Measurements from ENCODE around the gene TNFRSF25.

The TNFRSF25 gene

DNA sequence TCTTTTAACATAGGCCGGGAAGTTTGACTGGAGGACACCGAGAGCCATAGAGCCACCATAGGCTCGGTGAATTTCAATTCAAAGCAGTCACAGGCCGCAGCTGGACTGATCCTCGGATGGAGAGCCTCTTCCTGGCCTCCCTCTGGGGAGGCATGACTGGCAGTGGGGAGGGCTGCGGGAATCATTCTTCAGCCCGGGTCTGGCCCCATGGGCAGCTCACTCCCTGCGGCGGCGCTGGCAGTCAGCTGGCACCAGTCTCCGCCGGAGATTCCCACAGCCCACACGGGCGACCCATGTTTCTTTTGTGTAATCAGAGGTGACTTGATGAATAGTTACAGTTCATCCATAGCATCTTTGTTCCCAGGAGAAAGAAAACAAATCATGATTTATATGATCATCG lies 30.8 kb downstream of the TNFRSF25 start:
- no peak for TF ChIP-seq POLR2AphosphoS5 (IDR thresholded peaks at IDR 0.05; ENCODE audit: low read depth, low read length)
- TF ChIP-seq TAF1 (IDR thresholded peaks at IDR 0.05; ENCODE audit: borderline replicate concordance, insufficient read depth, low read length): no peak

DNA sequence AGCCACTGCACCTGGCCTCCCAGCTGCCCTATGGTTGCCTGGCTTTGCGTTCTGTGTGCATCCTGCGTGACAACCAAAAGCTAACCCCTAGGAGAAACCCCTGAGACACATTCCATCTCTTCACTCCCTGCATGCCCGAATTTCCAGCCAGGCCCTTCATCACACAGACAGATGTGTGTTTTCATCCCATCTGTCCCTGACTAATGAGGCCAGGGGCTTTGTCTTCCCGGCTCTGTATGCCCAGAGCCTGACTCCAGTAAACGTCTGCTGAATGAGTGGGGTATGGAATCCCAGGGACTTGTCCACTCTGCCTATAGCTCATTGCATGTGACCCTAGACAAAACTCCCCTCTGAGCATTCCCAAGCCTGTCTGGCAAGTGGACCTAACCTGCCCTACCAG lies 31.8 kb downstream of the TNFRSF25 start:
- TF ChIP-seq TAF1 (IDR thresholded peaks at IDR 0.05; ENCODE audit: borderline replicate concordance, insufficient read depth, low read length): no peak
- no peak for TF ChIP-seq SIN3A (IDR thresholded peaks at IDR 0.05; ENCODE audit: borderline replicate concordance, insufficient read depth, low read length)
- no peak for TF ChIP-seq POLR2AphosphoS5 (IDR thresholded peaks at IDR 0.05; ENCODE audit: low read depth, low read length)
- no peak for TF ChIP-seq FOXP2 (optimal IDR thresholded peaks at IDR 0.05; ENCODE audit: borderline replicate concordance, extremely low read depth, extremely low read length, insufficient read depth)
- TF ChIP-seq, protein P1, sequence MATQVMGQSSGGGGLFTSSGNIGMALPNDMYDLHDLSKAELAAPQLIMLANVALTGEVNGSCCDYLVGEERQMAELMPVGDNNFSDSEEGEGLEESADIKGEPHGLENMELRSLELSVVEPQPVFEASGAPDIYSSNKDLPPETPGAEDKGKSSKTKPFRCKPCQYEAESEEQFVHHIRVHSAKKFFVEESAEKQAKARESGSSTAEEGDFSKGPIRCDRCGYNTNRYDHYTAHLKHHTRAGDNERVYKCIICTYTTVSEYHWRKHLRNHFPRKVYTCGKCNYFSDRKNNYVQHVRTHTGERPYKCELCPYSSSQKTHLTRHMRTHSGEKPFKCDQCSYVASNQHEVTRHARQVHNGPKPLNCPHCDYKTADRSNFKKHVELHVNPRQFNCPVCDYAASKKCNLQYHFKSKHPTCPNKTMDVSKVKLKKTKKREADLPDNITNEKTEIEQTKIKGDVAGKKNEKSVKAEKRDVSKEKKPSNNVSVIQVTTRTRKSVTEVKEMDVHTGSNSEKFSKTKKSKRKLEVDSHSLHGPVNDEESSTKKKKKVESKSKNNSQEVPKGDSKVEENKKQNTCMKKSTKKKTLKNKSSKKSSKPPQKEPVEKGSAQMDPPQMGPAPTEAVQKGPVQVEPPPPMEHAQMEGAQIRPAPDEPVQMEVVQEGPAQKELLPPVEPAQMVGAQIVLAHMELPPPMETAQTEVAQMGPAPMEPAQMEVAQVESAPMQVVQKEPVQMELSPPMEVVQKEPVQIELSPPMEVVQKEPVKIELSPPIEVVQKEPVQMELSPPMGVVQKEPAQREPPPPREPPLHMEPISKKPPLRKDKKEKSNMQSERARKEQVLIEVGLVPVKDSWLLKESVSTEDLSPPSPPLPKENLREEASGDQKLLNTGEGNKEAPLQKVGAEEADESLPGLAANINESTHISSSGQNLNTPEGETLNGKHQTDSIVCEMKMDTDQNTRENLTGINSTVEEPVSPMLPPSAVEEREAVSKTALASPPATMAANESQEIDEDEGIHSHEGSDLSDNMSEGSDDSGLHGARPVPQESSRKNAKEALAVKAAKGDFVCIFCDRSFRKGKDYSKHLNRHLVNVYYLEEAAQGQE (IDR thresholded peaks at IDR 0.05; ENCODE audit: insufficient read depth in 1 of 2, low read depth in 2 of 2, low read length in 2 of 2): no peak

DNA sequence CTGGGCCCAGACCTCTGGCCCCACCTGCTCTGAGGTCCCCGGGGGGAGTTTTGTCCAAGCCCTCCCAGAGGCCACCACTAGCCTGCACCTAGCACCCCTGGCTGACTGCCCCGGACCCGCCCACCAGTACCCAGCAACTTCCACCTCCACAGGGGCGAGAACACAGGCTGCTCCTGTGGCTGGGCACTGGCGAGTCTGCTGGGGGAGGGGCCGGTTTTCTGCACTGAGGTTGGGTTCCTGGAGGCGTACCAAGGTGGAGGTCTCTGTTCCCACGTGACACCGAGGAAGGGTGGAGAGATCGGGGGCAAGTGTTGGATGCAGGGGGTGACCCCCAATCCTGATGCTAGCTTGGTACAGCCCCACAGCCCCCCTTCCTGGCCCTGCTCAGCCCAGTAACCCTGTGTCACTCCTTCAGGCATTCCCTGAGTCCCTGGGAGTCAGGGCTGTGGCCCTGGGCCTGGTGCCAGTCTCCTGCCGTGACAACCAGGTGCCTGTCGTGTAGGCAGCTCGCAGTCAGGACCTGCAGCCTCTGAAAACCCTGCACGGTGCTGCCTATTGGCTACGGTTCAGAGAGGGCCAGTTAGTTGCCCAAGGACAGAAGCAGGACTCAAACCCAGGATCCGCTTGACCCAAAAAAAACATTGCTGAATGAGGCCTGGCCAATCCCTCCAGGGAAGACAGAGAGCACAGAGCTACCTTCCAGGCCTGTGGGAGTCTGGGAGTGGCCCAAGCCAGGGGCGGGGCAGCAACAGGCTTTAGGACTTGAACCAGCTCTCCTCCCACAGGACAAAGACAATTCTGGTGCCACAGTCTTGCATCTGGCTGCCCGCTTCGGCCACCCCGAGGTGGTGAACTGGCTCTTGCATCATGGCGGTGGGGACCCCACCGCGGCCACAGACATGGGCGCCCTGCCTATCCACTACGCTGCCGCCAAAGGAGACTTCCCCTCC lies 38.3 kb downstream of the TNFRSF25 start:
- no peak for TF ChIP-seq SIN3A (IDR thresholded peaks at IDR 0.05; ENCODE audit: borderline replicate concordance, insufficient read depth, low read length)
- no peak for TF ChIP-seq POLR2AphosphoS5 (IDR thresholded peaks at IDR 0.05; ENCODE audit: low read depth, low read length)
- TF ChIP-seq FOXP2 (optimal IDR thresholded peaks at IDR 0.05; ENCODE audit: borderline replicate concordance, extremely low read depth, extremely low read length, insufficient read depth): no peak
- no peak for TF ChIP-seq TAF1 (IDR thresholded peaks at IDR 0.05; ENCODE audit: borderline replicate concordance, insufficient read depth, low read length)
- TF ChIP-seq, protein P1 (IDR thresholded peaks at IDR 0.05; ENCODE audit: insufficient read depth in 1 of 2, low read depth in 2 of 2, low read length in 2 of 2): no peak

DNA sequence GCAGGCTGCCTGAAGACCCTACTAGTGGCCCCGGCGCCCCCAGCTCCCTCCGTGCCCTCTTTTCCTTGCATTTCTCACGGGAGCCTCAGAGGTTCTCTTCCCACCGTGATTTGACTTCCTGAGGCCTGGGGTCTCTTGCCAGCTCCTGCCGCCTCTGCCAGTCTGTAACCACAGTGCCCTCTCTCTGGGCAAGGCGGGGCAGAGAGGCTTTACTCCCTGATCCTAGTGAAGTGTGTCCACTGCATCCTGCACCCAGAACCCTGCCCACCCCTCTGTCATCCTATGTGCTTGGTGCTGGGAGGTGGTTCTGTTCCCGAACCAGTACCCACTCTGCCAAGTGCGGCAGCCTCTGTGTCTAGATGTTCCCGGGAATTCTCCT lies 39.0 kb downstream of the TNFRSF25 start:
- TF ChIP-seq FOXP2 (optimal IDR thresholded peaks at IDR 0.05; ENCODE audit: borderline replicate concordance, extremely low read depth, extremely low read length, insufficient read depth) (no peak), SIN3A (IDR thresholded peaks at IDR 0.05; ENCODE audit: borderline replicate concordance, insufficient read depth, low read length) (no peak), POLR2AphosphoS5 (IDR thresholded peaks at IDR 0.05; ENCODE audit: low read depth, low read length) (no peak), TAF1 (IDR thresholded peaks at IDR 0.05; ENCODE audit: borderline replicate concordance, insufficient read depth, low read length) (no peak)
- TF ChIP-seq, protein P1 (IDR thresholded peaks at IDR 0.05; ENCODE audit: insufficient read depth in 1 of 2, low read depth in 2 of 2, low read length in 2 of 2): no peak

DNA sequence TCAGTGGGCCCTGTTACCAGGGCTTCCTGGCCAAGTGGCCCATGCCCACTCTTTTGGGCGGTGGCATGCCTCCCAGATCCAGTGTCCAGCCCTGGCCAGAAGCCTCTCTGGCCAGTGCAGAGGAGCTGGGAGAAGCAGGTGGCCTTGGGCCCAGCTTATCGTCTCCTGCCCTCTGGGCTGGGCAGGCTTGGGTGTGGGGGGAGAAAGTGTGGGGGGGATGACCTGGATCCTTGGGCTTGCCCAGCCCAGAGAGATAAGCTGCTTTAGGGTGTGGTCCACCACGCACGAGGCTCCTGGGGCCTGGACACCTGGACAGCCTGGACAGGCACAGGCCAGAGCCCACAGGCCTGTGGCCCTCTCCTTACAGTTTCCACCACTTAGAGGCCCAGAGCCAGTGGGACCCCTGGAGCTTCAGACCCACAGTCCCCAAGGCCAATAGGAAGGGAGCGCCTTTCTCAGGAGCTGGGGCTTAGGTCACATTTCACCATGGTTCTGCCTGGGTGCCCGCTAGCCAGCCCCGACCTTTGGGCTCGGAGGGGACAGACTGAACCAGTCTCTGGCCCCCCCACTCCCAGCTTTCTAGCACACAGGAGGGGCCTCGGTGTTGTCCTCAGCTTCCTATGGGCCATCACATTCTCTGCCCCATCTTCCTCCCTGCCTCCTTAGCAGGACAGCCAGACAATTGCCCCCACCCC lies 39.5 kb downstream of the TNFRSF25 start:
- no peak for TF ChIP-seq FOXP2 (optimal IDR thresholded peaks at IDR 0.05; ENCODE audit: borderline replicate concordance, extremely low read depth, extremely low read length, insufficient read depth)
- TF ChIP-seq SIN3A (IDR thresholded peaks at IDR 0.05; ENCODE audit: borderline replicate concordance, insufficient read depth, low read length): no peak
- TF ChIP-seq, protein P1 (IDR thresholded peaks at IDR 0.05; ENCODE audit: insufficient read depth in 1 of 2, low read depth in 2 of 2, low read length in 2 of 2): no peak
- no peak for TF ChIP-seq TAF1 (IDR thresholded peaks at IDR 0.05; ENCODE audit: borderline replicate concordance, insufficient read depth, low read length)
- TF ChIP-seq POLR2AphosphoS5 (IDR thresholded peaks at IDR 0.05; ENCODE audit: low read depth, low read length): no peak

Measured in PFSK-1 (cell line).